Measurements from ENCODE around the gene INF2. TPM values are rescaled to one million over a fixed set of nuclear protein-coding genes. Genes with fewer than 3 reads are reported as not detected.
A peak's percentile ranks its signal among the peaks of the same experiment; 100 is the strongest.

INF2 gene
- total RNA-seq, 6 experiments from 2014 or later = 47.5 to 98.2 (median 71.4) TPM

- 0% methylated on average over 9 of the region's 21 CpGs for WGBS (ENCODE audit: insufficient coverage, low coverage, low lambda C conversion rate, missing lambda C conversion rate)
- Histone ChIP-seq H3K4me3 (peak overlapping the region; percentile 13 to 76 (median 38)), H3K36me3 (peaks cover 0 to 19% (median 5%) of the 10 kb centered on the region in 4 donors), H3K4me1 (peaks cover 0 to 60% (median 25%) of the 10 kb centered on the region in 4 donors), H3K27me3 (no peaks in the 10 kb centered on the region), H3K27ac (peak overlapping the region; percentile 74 to 77 (median 75)), H3K9me3 (no peaks in the 10 kb centered on the region)
- intact Hi-C loops (cut with DNase I) = no loop called here
- TF ChIP-seq CTCF (IDR thresholded peaks at IDR 0.05) (no peak), POLR2A (IDR thresholded peaks at IDR 0.05) (peak; percentile 40)
- DNase-seq (no peak), ATAC-seq (no peak)
Measured at GRCh38 chr14:104752423-104752734, 63.0 kb downstream of the INF2 start.

DNA sequence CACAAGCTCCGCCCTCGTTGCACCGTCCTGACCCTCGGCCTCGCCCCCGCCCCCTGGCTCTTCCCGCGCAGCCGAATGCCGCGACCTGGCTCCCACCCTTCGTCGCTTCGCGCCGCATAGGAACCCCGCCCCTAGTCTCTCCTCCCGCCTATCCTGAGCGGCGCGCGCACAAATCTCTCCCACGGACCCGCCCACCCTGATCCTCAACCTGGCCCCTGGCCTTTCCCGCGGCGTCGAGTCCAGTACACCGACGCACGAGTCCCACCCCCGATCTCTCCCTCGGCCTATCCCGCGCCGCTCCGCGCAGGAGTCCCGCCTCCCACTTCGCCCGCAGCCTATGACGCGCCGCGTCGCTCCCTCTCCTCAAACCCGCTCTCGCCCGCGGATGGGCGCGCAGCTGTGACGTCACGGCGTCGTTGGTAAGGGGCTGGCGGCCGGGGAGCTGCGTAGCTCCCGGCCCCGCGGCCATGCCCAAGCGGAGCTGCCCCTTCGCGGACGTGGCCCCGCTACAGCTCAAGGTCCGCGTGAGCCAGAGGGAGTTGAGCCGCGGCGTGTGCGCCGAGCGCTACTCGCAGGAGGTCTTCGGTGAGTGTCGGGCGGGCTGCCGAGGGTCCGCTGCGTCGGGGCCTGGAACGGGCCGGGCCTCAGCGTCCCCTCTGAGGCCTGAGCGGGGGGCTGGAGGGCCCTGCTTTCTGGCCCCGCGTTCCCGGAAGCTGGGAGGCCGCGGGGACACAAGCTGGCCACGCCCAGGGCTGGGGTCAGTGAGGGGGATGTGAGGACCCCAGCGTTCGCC is 63.5 kb downstream of the INF2 start, which contains the start of gene SIVA1:
TSS of gene SIVA1 (plus strand) at position 413 of the 793 bp plus-strand sequence. CDS start at position 468, 55 bp downstream.
- peaks cover 0 to 54% (median 22%) of the 10 kb centered on the region in 4 donors for H3K4me1 ChIP-seq
- TF ChIP-seq CTCF (IDR thresholded peaks at IDR 0.05) (no peak), POLR2A (IDR thresholded peaks at IDR 0.05) (peak; percentile 89)

GRCh38 chr14:104753528-104754212 is 64.3 kb downstream of the INF2 start:
- TF ChIP-seq POLR2A (IDR thresholded peaks at IDR 0.05) = no peak
- no peak for TF ChIP-seq CTCF (IDR thresholded peaks at IDR 0.05)
- Histone ChIP-seq H3K9me3 (no peaks in the 10 kb centered on the region), H3K4me3 (peak overlapping the region; percentile 76 to 99 (median 91)), H3K27me3 (no peaks in the 10 kb centered on the region), H3K36me3 (peaks cover 2 to 28% (median 5%) of the 10 kb centered on the region in 4 donors), H3K27ac (peak overlapping the region; percentile 71 to 89 (median 87)), H3K4me1 (peaks cover 0 to 47% (median 19%) of the 10 kb centered on the region in 4 donors)
- intact Hi-C loops (cut with DNase I) = no loop called here
- no peak for DNase-seq
- ATAC-seq = peak in 1 of 4 donors; percentile 0
- 4% methylated on average over 7 of the region's 30 CpGs for WGBS (ENCODE audit: insufficient coverage, low coverage, low lambda C conversion rate, missing lambda C conversion rate)

More for the DNA sequence above, 63.5 kb downstream of the INF2 start, which contains the start of gene SIVA1:
- intact Hi-C loops (cut with DNase I) = no loop called here
- peak within 1 kb of the TSS; percentile 76 to 99 (median 91) for H3K4me3 ChIP-seq
- H3K27me3 ChIP-seq = no peaks in the 10 kb centered on the region
- DNase-seq (peak; percentile 100), ATAC-seq (peak; percentile 75 to 90 (median 86))
- 0% methylated on average over 59 of the region's 95 CpGs for WGBS (ENCODE audit: insufficient coverage, low coverage, low lambda C conversion rate, missing lambda C conversion rate)
- peaks cover 0 to 24% (median 5%) of the 10 kb centered on the region in 4 donors for H3K36me3 ChIP-seq
- peak within 1 kb of the TSS; percentile 75 to 89 (median 87) for H3K27ac ChIP-seq
- H3K9me3 ChIP-seq = no peaks in the 10 kb centered on the region

DNA sequence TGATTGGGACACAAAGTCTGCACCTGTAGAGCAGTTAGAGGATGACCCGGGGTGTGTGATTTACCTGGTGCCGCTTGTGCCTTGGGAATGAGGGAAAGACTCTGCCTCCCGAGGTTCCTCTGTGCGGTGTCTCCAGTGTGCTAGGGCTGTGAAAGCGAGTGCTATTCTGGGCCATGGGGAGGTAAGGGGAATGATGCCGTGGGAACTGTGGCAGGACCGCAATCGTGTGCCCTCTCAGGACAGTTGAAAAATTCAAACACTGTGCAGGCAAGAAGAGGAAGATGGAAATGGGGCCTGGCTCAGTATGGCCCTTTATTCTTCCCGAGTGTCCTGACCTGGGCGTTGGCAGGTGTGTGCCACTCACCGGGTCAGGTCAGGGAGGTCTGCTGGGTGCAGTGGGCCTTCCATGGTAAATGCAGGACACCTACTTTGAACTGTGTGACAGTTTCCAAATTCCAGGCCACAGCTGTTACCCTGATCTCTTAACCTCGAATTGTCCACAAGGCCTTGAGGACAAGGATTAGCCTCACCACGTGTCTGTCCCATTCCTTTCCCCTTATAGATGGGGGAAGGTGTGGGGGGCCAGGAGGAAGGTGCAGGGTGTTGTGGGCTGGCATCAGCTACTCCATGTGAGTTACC is 64.9 kb downstream of the INF2 start:
- ATAC-seq = no peak
- peak overlapping the region; percentile 71 to 89 (median 87) for H3K27ac ChIP-seq
- peaks cover 0 to 42% (median 15%) of the 10 kb centered on the region in 4 donors for H3K4me1 ChIP-seq
- H3K9me3 ChIP-seq = no peaks in the 10 kb centered on the region
- H3K27me3 ChIP-seq = no peaks in the 10 kb centered on the region
- peaks cover 4 to 30% (median 7%) of the 10 kb centered on the region in 4 donors for H3K36me3 ChIP-seq
- 14% methylated on average over 7 of the region's 13 CpGs for WGBS (ENCODE audit: insufficient coverage, low coverage, low lambda C conversion rate, missing lambda C conversion rate)
- H3K4me3 ChIP-seq = peak overlapping the region; percentile 76 to 99 (median 91)
- TF ChIP-seq CTCF (IDR thresholded peaks at IDR 0.05) (no peak), POLR2A (IDR thresholded peaks at IDR 0.05) (no peak)
- DNase-seq = no peak
- intact Hi-C loops (cut with DNase I) = no loop called here

Data from right lobe of liver (tissue), 6 donors.